Stimulated activated CD8-positive, alpha-beta memory T cell treated with anti-CD3 and anti-CD28 coated beads, Interleukin-4, amount 100 ng/mL, for 1 hour (primary cell): Measurements from ENCODE around the gene COG1.
"Not testable (repeated sequence)": the region's sequence is repeated elsewhere in the genome, so short reads cannot be mapped to it uniquely, and the experiment has no call there.

Experiments used
- DNase-seq, 2 donors: peaks; one replicate each; pipeline ENCODE4 v3.0.0-alpha.2; 2020; ENCODE audit warnings: low read depth in 2 of 2, low spot score in 1 of 2

COG1 gene, protein sequence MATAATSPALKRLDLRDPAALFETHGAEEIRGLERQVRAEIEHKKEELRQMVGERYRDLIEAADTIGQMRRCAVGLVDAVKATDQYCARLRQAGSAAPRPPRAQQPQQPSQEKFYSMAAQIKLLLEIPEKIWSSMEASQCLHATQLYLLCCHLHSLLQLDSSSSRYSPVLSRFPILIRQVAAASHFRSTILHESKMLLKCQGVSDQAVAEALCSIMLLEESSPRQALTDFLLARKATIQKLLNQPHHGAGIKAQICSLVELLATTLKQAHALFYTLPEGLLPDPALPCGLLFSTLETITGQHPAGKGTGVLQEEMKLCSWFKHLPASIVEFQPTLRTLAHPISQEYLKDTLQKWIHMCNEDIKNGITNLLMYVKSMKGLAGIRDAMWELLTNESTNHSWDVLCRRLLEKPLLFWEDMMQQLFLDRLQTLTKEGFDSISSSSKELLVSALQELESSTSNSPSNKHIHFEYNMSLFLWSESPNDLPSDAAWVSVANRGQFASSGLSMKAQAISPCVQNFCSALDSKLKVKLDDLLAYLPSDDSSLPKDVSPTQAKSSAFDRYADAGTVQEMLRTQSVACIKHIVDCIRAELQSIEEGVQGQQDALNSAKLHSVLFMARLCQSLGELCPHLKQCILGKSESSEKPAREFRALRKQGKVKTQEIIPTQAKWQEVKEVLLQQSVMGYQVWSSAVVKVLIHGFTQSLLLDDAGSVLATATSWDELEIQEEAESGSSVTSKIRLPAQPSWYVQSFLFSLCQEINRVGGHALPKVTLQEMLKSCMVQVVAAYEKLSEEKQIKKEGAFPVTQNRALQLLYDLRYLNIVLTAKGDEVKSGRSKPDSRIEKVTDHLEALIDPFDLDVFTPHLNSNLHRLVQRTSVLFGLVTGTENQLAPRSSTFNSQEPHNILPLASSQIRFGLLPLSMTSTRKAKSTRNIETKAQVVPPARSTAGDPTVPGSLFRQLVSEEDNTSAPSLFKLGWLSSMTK

DNA sequence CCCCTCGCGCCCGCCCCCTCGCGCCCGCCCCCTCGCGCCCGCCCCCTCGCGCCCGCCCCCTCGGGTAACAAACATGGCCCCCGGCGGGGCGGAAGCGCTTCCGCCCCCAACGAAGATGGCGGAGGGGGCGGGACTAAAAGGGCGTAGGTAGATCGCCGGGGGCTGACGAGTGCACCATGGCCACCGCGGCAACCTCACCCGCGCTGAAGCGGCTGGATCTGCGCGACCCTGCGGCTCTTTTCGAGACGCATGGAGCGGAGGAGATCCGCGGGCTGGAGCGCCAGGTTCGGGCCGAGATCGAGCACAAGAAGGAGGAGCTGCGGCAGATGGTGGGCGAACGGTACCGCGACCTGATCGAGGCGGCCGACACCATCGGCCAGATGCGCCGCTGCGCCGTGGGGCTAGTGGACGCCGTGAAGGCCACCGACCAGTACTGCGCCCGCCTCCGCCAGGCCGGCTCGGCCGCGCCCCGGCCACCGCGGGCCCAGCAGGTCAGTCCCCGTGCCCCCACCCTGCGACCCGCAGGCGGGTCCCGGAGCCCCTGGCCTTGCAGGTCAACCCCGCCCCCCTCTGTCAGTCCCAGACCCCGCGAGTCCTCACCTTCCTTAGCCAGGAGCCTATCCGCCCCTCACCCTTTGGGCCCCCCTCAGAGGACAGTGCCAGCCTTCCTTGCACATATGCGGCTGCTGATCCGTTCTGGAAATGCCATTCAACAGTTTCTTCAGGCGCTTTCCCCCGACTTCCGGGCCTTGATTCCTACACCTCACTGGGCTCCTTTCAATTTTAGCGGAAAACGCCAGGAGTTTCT, at the start of gene COG1:
COG1 (plus strand) TSS at position 162 of the 808 bp plus-strand sequence; CDS start at position 177, 15 bp downstream.
- peak; percentile 62 to 82 for DNase-seq

DNA sequence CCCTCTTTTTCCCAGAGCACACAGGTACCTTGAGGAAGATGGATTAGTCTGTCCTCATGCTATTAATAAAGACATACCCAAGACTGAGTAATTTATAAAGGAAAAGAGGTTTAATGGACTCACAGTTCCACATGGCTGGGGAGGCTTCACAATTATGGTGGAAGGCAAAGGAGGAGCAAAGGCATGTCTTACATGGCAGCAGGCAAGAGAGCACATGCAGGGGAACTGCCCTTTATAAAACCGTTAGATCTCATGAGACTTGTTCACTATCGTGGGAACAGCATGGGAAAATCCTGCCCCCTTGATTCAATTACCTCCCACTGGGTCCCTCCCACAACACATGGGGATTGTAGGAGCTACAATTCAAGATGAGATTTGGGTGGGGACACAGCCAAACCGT, 48.6 kb upstream of the COG1 start:
- DNase-seq, result not testable (repeated sequence)

DNA sequence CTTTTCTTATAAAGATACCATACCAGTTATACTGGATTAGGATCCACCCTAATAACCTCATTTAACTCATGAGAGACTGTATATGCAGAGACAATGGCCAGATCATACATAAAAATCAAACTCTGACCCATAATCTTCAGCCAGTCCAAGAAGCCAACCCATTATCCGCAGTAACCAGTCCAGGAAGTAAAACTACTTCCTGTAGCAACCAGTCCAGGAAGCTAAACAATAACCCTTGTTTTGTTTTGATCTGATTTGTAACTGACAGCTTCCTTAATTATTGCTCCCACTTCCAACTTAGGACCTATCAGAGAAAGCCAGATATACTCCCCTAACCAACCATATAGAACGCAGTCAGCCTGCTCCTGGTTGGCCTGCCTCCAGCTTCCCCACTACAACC, 47.2 kb upstream of the COG1 start:
- DNase-seq, result no peak

- not testable (repeated sequence) for DNase-seq
Measured at GRCh38 chr17:73147791-73148190, 45.1 kb upstream of the COG1 start.

DNA sequence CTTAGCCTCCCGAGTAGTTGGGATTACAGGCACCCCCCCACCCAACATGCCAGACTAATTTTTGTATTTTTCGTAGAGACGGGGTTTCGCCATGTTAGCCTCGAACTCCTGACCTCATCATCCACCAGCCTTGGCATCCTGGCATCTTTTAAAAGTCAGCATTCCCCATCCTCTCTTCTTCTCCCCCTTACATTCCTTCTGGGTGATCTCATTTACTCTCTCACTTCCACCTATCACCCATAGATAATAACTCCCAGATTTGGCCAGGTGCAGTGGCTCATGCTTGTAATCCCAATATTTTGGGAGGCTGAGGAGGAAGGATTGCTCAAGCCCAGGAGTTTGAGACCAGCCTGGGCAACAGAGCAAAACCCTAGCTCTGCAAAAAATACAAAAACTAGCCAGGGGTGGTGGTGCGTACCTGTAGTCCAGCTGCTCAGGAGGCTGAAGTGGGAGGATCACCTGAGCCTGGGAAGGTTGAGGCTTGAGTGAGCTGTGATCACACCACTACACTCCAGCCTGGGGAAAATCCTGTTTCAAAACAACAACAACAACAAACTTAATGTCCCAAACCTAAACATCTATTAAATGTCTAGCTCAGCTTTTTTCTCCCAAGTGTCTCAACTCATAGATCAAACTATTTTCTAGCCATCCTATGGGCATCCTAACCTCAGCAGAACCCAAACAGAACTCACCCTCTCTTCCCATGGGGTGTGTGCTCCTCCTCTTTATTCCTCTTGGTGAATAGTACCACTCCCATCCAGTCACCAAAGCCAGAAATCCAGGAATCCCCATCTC, 44.1 kb upstream of the COG1 start:
- DNase-seq, result no peak

GRCh38 chr17:73150622-73151300, 42.1 kb upstream of the COG1 start:
- not testable (repeated sequence) for DNase-seq

GRCh38 chr17:73151916-73152632, 40.8 kb upstream of the COG1 start:
- DNase-seq, result no peak

DNA sequence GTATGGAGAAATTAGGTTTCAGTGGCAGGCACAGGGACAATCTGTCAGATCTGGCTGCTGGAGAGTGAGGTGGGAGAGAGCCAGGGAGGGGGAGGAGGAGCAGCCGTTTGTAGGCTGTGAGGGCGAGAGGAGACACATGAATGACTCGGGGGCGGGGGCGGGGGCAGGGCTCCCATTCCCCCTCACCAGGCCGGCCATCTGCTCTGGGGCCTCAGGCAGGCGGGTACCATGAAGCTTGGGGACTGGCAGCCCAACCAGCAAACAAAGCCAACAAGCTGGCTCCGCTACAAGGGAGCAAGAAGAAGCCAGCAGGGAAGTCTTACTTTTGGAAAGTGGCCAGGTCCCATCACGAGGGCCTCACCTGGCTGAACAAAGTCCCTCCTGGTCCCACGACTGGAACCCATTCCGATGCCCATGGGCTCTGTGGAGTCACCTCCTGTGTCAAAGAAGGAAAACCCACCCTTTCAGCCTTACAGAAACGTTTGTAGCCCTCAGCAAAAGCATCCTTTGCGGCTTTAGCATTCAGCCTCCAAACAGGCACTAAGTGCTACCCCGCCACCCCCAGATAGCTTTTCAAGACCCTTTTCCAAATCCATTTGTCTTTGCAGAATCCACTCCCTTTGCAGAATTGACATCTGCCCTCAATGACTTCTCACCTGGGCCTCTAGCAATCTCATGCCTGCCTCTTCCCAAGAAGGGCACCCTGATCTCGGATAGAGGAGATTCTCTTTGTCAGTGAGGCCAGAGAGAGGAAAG, 37.3 kb upstream of the COG1 start:
- no peak for DNase-seq

GRCh38 chr17:73156166-73156840, 36.6 kb upstream of the COG1 start:
- DNase-seq, result peak in 1 of 2 donors; percentile 12

GRCh38 chr17:73156887-73157520, 35.9 kb upstream of the COG1 start:
- no peak for DNase-seq

DNA sequence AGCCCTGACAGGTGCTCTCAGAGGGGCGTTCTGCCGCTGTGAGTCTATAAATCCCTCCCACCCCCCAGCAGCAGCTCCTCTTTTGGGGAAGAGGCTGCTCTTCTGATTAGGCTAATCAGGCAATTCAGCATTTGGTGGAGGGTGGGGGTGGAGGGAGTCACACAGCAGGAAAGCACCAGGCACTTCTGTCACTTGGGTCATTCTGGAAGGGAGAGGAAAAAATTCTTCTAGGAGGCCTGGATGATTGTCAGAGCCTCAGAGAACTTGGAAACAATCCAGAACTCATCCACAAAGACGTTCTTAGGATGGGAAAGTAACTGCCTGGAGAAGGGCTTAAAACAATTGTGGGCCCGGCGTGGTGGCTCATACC, 35.3 kb upstream of the COG1 start:
- DNase-seq, result no peak

GRCh38 chr17:73158133-73158532, 34.7 kb upstream of the COG1 start:
- DNase-seq, result no peak

- DNase-seq, result no peak
Measured at GRCh38 chr17:73160980-73161630, 31.8 kb upstream of the COG1 start.

- no peak for DNase-seq
Measured at GRCh38 chr17:73163043-73163442, 29.8 kb upstream of the COG1 start.

GRCh38 chr17:73165616-73166404, 27.0 kb upstream of the COG1 start:
- no peak for DNase-seq
